ENCODE data around the gene PTK7.

- TF ChIP-seq, protein P1, sequence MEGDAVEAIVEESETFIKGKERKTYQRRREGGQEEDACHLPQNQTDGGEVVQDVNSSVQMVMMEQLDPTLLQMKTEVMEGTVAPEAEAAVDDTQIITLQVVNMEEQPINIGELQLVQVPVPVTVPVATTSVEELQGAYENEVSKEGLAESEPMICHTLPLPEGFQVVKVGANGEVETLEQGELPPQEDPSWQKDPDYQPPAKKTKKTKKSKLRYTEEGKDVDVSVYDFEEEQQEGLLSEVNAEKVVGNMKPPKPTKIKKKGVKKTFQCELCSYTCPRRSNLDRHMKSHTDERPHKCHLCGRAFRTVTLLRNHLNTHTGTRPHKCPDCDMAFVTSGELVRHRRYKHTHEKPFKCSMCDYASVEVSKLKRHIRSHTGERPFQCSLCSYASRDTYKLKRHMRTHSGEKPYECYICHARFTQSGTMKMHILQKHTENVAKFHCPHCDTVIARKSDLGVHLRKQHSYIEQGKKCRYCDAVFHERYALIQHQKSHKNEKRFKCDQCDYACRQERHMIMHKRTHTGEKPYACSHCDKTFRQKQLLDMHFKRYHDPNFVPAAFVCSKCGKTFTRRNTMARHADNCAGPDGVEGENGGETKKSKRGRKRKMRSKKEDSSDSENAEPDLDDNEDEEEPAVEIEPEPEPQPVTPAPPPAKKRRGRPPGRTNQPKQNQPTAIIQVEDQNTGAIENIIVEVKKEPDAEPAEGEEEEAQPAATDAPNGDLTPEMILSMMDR (IDR thresholded peaks at IDR 0.05) = no peak
- no peak for TF ChIP-seq EZH2 (IDR thresholded peaks at IDR 0.05)
- no peak for TF ChIP-seq EZH2phosphoT487 (IDR thresholded peaks at IDR 0.05)
Measured at GRCh38 chr6:43128926-43129325, 52.8 kb downstream of the PTK7 start.

Measured in neural progenitor cell (in vitro differentiated cells).